NCI-H2171 (cell line): ENCODE data around the gene CENPM.

ENCODE experiments used
- DNase-seq: peaks from one replicate; lab custom pipeline; 2025; lab: John Stamatoyannopoulos, UW

The CENPM gene

DNA sequence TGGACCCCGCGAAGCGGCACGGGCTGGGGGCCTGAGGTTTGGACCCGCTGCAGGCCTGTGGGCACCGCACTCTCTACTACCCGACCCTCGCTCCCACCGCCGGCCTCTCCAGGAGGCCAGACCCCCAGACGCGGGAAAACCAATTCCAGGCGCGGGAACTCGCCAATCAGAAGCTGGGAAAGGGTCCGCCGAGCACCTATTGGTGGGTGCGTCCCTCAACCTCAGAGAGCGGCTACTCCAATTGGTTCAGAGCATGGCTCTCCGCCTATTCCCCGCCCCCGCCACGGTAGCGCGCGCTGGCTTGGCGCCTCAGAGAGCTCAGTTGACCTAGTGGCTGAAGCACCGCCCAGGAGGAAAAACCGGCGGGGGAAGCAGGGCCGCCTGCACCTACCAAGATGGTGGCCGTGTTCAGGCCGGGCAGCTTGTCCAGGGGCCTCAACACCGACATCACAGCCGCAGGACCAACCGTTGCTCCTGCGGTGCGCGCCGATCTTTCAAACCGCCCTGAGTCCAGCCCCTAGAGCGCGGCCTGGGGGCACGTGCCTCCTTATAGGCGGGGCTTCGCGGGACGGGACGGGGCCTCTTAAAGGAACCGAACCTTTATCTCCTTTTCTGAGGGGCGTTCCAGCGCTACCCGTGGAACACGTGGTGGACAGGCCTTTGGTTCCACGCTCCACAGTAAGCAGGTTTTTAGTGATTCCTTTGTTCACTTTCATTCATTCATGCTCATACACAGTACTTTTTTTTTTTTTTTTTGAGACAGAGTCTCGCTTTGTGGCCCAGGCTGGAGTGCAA, at the start of gene CENPM:
CENPM (minus strand) TSS at position 524 of the 795 bp plus-strand sequence; CDS start at position 448, 76 bp downstream.
- DNase-seq = peak; percentile 97

- DNase-seq = no peak
These were observed 48.3 kb upstream of the CENPM start for GRCh38 chr22:41995211-41995610.

GRCh38 chr22:41992496-41992895, 45.5 kb upstream of the CENPM start:
- DNase-seq = no peak

DNA sequence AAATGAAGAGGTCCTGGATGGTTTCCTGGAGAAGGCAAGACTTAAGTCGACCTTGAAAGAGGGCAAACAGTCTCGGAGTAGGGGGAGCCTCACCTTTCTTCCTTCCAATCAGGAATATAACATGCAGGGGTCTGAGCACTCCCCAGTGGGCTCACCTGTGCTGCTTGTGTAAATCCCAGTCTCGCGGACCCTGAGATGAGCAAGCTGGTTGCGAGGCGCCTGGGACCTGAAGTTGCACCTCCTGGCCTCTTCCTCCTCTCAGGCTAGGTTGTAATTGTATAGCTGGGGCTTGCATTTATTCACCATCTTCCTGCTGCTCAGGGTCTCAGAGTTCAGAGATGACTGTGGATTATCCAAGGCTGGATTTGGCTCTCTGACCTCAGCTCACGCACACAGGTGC, 44.2 kb upstream of the CENPM start:
- DNase-seq = no peak

DNA sequence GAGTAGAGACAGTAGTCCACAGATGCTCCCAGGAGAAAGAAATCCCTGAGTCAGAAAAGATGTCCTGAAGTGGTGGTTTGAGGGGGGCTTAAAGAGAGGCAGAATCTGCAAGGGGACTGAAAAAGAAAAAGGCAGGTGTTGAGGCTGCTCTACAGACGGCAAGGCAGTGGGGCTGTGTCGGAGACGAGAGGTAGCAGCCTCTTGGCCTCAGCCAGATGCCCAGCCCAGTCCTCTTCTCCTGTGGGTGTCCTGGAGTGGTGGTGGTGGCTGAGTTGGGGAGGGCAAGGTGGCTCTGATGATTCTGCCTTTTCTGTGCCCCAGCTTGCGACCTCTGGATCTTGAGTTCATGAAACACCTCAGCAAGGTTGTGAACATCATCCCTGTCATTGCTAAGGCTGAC, 42.3 kb upstream of the CENPM start:
- no peak for DNase-seq

GRCh38 chr22:41987276-41987675, 40.3 kb upstream of the CENPM start:
- no peak for DNase-seq

DNA sequence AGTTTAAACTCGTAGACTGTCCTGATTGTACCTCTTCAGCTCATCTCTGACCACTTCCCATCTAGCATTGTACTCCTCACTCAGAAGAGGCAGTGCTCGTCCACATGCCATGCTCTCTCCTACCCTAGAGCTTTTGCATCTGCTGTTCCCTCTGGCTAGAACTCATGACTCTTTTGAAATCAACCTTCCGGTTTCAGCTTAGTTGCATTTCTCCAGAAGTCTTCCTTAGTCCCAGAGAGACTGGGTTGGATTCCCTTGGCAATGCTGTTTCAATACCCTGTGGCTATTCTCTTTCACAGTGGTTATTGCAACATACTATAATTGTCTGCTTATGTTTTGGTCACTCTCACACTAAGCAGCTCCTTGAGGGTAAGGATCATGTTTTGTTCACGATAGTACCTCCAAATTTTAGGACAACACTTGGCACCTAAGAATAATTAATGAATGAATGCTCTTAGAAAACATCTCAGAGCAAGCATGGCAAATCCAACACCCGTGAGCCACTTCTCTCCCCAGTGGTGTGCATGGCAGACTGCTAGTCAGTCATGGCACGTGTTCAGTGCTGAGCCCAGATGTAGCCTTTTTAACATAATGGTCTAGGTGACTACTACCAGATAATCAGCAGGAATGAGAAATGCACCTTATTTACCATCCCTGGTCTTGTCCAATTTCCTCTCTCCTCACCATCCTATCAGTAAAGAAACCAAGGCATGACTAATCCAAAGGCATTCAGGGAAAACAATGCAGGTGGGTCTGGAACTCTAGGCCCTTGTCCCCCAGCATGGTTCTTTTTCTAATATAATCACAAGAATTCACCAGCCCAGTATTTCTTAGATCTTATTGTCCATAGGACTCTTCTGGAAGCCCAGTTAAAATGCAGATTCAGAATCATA, 36.8 kb upstream of the CENPM start:
- no peak for DNase-seq

DNA sequence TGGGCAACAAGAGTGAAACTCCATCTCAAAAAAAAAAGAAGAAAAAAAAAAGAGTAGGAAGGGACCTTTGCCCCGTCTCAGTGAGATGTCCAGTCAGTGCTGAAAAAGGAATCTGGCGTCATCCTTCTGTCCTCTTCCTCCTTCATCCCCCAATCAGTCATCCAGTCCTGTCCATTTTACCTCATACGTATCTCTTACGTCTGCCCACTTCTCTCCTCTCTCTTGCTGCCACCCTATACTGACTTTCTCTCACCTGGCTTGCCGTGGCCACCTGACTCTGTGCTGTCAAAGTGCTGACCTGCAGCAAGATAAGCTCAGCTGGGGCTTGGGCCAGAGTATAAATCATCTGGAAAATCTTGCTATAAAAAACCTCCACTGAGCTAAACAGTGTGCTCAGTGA, 35.9 kb upstream of the CENPM start:
- DNase-seq = no peak

- peak; percentile 73 for DNase-seq
These were observed 32.7 kb upstream of the CENPM start for GRCh38 chr22:41979423-41980250.

- no peak for DNase-seq
These were observed 31.8 kb upstream of the CENPM start for GRCh38 chr22:41978732-41979131.

- peak; percentile 89 for DNase-seq
These were observed 30.1 kb upstream of the CENPM start for GRCh38 chr22:41976961-41977566.

- DNase-seq = peak; percentile 52
These were observed 29.3 kb upstream of the CENPM start for GRCh38 chr22:41976070-41976901.

DNA sequence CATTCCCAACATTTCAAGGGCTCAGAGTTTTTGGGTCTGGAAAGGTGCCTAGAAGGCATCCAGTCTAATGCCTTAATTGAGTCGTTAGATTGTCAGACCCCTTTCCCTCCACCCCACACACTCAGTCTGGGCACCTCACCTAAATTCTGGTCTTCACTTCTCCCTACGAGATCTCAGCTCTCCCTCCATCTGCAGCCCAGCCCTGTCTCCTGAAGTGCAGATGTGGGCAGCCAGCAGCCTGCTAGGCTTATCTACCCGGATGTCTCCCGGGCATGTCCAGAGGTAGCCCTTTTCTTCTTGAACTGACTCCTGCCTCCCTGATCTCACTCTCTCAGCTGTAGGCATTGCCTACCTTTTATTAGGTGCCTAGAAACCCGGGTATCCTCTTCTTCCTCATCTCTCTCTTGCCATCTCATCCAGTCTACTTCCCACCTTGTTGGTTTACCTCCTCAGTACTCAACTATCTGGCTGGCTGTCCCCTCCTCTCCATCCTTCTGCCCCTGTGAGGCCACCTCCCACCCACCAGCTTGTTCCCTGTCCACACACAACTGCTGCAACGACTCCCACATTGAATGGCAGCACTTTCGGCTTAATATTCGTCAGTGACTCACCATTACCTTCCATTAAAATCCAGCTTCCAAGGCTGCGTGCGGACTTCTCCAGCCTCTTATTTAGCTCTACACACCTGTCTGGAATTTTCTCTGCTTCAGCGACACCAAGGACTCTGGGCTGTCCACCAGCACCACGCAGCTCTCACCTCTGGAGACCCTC, 28.5 kb upstream of the CENPM start:
- no peak for DNase-seq

- no peak for DNase-seq
These were observed 27.8 kb upstream of the CENPM start for GRCh38 chr22:41974691-41975290.

DNA sequence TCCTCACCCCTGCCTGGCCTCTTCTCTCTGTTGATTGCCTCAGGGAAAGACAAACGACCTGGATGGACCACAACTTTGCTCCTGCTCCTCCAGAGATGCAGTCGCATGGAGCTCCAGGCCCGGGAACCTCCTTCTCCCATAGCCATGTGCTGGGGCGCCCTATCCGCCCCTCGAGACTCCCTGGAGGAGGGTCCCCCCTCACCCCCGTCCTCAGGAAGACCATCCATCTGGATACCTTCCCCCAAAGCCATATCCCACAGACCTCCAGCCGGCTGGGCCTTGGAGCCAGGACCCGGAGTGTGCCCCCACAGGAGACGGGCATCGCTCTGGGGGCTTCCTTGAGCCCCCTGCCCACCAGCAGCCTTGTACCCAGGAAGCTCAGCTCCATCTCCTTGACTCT, 24.5 kb upstream of the CENPM start:
- no peak for DNase-seq

DNA sequence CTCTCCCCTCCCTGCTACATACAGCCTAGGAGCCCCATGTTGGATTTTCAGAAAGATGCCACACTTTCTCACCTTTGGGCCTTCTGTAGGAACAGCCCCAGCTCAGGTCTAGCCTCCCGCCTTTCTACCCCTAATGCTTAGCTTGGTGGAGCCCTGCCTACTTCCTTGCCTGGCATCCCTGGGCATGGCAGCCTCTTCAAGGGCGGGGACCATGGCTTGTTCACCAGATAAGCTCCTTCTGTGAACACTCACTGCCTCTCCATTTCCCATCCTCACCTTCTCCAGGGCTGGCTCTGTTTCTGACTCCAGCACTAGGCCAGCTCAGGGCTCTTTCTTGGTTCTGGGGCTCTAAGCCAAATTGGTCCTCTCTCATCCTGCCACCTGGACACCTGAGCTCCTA, 23.6 kb upstream of the CENPM start:
- no peak for DNase-seq

DNA sequence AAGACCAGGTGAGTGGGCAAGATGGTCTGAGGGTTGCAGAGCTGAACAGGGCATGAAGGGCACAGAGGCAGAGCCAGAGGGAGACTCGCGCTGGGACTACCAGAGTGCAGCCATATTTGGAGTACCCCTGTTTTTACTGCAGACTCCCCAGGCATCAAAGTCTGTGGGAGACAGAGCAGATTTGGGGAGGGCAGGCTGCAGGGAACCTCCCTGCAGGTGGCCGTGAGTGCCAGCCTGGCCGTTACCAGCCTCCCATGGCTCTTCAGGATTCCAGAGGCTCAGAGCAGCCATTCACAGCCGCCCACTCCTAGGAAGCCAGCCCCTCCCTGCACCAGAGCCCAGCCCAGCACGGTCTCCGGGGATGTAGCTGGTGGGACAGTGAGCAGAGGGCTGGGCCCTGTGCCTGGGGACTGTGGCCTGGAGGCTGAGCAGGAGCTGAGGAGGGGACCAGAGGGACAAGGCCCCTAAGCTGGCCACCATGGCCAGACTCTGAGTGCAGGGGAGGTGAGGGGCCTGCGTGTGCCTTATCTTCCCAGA, 22.2 kb upstream of the CENPM start, which contains the start of gene SEPTIN3:
SEPTIN3 (plus strand) TSS at position 334 of the 537 bp plus-strand sequence. CDS start 2,050 bp downstream, outside the sequence.
- DNase-seq = no peak

DNA sequence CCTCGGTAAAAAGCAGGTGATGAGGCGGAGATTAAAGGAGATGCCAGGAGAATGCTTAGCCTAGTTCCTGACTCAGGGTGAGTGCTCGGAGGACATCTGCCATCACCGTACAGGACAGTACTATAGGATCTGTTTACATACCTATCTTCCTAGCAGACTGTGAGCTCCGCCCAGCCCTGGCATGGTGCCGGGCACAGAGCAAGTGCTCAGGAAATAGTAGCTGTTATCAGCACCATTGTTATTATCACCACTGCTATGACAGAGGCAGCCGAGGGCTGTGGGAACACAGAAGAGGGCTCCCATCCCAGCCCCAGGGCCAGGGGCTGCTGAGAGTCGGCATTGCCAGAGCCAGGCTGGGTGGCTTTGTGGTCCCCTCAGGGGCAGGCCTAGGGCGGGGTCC, 21.6 kb upstream of the CENPM start:
- DNase-seq = peak; percentile 46

- DNase-seq = peak; percentile 16
These were observed 19.8 kb upstream of the CENPM start for GRCh38 chr22:41966607-41967240.
